ENCODE results near the gene AMPD3.
"Not testable (repeated sequence)": the region's sequence is repeated elsewhere in the genome, so short reads cannot be mapped to it uniquely, and the experiment has no call there.

Gene AMPD3

GRCh38 chr11:10454878-10455631 lies at the start of gene AMPD3:
Gene AMPD3, plus strand, starts transcription at chr11:10455264. Its CDS starts 6,256 bp downstream, at chr11:10461520.
- DNase-seq, result peak in 1 of 2 donors; percentile 41

DNA sequence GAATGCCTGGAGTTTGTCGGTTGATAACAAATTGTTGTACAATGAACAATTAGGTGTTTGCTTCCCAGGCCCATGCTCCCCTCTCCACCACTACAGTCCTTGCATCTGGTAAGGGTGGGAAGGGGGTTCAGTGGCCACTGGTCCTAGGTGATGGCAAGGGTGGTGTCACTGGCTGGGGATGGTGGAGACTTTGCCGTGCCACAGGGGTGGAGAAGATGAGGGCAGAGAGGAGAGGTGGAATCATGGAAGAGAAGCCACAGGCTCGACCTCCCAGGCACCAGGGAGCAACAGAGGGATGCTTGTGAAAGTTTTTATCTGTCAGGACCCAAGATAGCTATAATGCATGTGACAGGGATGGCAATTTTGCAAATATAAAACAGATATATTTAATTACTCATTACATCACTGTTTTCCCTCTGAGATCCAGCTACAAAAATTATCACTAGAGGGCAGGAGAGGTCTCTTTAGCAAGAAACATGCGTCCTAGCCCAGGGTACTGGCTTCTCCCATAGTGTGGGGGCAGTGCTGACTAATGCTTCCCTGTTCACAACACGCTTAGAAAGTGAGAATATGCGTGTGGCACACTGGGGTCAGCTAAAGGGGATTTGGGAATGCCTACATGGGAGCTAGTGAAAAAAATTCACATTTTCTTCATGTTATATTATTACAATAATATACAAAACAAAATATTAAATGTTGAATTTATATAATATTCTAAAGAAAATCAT lies 49.0 kb upstream of the AMPD3 start:
- peak; percentile 63 to 67 for DNase-seq

GRCh38 chr11:10407055-10407454 lies 48.0 kb upstream of the AMPD3 start:
- DNase-seq, result no peak

- no peak for DNase-seq
These were observed 47.0 kb upstream of the AMPD3 start for GRCh38 chr11:10407749-10408685.

- no peak for DNase-seq
These were observed 45.8 kb upstream of the AMPD3 start for GRCh38 chr11:10409207-10409661.

- DNase-seq, result no peak
These were observed 44.8 kb upstream of the AMPD3 start for GRCh38 chr11:10410106-10410843.

DNA sequence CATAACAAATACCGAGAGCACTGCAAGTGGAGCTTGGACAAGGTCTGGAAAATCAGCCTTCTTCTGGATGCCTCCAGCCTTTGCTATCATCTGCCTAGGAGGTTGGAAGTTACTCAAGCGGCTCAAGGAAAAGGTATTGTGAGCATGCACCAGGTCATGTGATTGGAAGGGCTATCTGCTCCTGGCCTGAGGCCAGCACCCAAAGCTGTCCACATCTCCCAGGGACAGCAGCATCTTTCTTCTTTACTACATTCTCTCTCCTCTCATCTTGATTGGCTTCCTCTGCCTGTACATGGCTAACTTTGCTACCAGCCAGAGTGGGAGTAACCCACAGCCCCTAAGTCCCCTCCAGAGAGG lies 44.2 kb upstream of the AMPD3 start:
- no peak for DNase-seq

- DNase-seq, result no peak
These were observed 42.8 kb upstream of the AMPD3 start for GRCh38 chr11:10412266-10412665.

- peak; percentile 64 to 66 for DNase-seq
These were observed 41.8 kb upstream of the AMPD3 start for GRCh38 chr11:10413268-10413667.

GRCh38 chr11:10414181-10414580 lies 40.9 kb upstream of the AMPD3 start:
- DNase-seq, result no peak

DNA sequence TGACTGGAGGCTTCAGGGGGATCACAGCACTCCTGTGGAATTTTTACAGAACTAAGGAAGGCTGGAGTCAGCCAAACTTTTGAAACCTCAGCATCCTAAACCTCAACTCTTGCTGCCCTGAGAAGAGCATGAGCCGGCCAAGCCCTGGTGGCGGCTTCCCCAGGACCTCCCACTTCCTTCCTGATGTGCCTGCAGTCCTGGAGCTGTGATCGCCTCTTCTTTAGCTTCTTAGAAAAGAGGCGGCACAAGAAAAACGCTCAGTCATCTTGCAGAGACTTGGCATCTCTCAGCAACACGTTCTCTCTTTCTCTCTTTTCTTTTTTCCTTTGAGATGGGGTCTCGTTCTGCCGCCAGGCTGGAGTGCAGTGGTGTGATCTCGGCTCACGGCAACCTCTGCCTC lies 40.4 kb upstream of the AMPD3 start:
- DNase-seq, result peak; percentile 7 to 36

DNA sequence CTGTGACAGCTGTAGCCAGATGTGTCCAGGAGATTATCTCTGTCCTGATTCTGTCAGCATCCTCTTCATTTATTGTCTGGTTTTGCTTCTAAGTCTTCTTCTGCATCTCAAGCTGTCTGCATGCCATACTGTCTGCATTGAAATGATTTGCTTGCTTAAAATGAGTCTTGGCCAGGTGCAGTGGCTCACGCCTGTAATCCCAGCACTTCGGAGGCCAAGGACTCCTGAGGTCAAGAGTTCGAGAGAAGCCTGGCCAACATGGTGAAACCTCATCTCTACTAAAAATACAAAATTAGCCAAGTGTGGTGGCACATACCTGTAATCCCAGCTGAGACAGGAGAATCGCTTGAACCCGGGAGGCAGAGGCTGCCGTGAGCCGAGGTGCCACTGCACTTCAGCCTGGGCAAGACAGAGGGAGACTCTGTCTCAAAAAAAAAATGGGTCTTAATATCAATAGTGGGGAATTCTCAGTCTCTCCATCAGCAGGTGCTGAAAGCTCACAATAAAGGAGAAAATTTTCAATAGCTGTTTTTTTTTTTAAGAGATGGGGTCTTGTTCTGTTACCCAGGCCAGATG lies 39.2 kb upstream of the AMPD3 start:
- no peak for DNase-seq

GRCh38 chr11:10418259-10418949 lies 36.7 kb upstream of the AMPD3 start:
- no peak for DNase-seq

DNA sequence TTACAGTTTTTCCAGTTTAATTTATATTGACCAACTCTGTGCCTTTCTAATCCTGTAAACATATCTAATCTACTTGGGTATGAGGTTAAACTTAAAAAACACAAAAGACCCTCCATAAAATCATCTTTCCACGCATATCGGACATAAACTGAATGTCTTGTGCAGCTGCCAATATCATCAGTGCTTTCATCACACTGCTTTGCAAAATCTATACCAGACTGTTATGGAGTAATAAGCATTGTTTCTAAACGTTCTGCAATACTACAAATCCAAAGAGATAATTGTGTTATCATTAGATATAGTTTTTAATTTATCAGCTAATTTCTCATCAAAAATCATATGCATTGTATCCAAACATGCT lies 36.1 kb upstream of the AMPD3 start:
- DNase-seq, result no peak

DNA sequence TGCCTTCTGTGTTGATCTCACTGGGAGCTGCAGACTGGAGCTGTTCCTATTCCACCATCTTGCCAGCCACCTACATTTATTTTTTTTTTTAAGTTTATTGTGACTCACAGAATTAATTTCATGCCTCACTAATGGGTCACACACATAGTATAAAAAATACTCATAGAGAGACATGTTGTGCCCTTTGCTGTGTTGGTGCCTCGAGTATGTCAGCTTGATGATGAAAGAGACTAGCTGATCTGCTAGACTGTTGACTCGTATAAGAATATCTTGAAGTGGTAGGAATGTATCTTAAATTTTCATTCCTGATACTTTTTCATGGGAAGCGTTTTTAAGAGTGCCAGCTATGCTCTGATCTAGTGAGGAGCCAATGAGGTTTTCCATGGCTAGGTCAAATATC lies 28.6 kb upstream of the AMPD3 start:
- no peak for DNase-seq

DNA sequence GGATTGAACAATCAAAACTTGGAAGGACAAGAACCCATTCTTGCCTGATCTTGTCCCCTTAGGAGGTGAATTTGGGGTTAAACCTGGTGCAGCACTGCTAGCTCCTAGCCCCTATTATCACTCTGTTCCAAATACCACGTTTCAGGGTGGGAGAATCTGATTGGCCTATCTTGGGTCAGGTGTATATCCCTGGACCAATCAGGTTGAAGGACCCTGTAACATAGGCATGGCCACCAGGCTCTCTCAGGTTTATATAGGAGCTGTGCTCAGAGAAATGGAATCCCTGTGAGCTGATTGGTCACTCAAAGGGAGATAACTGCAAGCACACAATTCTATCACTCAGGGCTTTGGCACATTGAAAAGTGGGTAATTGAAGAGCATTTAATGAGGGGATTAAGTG lies 26.6 kb upstream of the AMPD3 start:
- no peak for DNase-seq

- DNase-seq, result no peak
These were observed 25.5 kb upstream of the AMPD3 start for GRCh38 chr11:10429526-10429925.

GRCh38 chr11:10432493-10432892 lies 22.6 kb upstream of the AMPD3 start:
- DNase-seq, result no peak

- DNase-seq, result no peak
These were observed 22.1 kb upstream of the AMPD3 start for GRCh38 chr11:10432971-10433370.

- DNase-seq, result no peak
These were observed 18.8 kb upstream of the AMPD3 start for GRCh38 chr11:10436224-10436623.

GRCh38 chr11:10436683-10437082 lies 18.4 kb upstream of the AMPD3 start:
- DNase-seq, result not testable (repeated sequence)

DNA sequence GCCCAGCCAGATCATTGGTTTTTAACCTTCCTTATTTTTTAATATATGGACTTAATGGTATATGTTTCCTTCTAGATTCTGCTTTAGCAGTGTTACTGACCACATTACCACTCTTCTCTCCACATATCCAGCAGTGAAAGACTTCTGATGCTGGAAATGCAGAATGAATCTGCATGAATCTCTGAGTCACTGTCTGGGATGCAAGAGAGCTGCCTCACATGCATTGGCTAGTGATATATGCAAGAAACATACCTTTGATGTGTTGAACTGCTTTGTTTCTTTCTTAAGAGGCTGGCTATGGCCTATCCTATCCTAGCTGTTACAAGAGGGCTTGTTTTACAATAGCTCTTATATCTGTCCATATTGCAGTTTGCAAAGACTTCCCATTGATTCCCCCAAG lies 16.6 kb upstream of the AMPD3 start:
- no peak for DNase-seq
